ENCODE data around the gene PAK5. TPM values are rescaled to one million over a fixed set of nuclear protein-coding genes. Genes with fewer than 3 reads are reported as not detected.
"Not testable (repeated sequence)": the region's sequence is repeated elsewhere in the genome, so short reads cannot be mapped to it uniquely, and the experiment has no call there.

Gene PAK5
- total RNA-seq, 2 donors from 2014 or later = not detected

DNA sequence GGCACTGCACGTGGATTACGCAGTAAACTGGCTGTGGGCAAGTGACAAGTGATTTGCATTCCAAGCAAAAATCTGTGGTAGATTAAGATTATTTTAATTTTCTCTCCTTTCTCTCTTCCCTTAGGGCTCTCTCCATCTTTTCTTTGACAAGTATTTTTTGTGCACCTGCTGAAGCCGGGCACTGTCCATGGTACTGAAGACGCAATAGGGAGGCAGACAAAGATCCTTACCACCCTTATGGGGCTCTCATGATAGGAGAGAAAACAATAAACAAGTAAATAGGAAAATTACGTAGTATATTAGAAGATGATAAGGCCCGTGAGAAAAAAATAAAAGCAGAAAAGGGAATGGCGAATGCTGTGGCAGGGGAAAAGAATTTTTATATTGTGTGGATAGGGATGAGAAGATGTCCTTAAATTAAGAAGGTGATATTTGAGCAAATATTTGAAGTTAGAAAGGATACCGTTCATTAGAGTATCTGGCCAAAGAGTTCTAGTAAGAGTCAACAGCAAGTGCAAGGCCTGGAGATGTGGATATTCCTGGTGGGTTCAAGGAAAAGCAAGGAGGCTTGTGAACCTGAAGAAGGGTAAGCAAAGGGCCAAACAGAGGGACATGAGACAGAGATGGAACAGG lies 178.5 kb downstream of the PAK5 start:
- peaks cover 16% of the 10 kb centered on the region in 2 donors for H3K9me3 Mint-ChIP-seq
- no peak overlapping the region for H3K27ac Mint-ChIP-seq
- DNase-seq (ENCODE audit: low spot score in 2 of 2) (no peak), ATAC-seq (no peak)
- H3K36me3 Mint-ChIP-seq = no peaks in the 10 kb centered on the region

GRCh38 chr20:9647741-9648140 lies 191.1 kb downstream of the PAK5 start:
- ATAC-seq = no peak
- H3K27ac Mint-ChIP-seq = no peak overlapping the region
- no peaks in the 10 kb centered on the region for H3K36me3 Mint-ChIP-seq
- no peak for DNase-seq (ENCODE audit: low spot score in 2 of 2)
- no peaks in the 10 kb centered on the region for H3K9me3 Mint-ChIP-seq

- DNase-seq (ENCODE audit: low spot score in 2 of 2) = no peak
- H3K36me3 Mint-ChIP-seq = no peaks in the 10 kb centered on the region
- H3K27ac Mint-ChIP-seq = no peak overlapping the region
- ATAC-seq = no peak
- H3K9me3 Mint-ChIP-seq = no peaks in the 10 kb centered on the region
Observed at GRCh38 chr20:9646375-9646774, 192.5 kb downstream of the PAK5 start.

DNA sequence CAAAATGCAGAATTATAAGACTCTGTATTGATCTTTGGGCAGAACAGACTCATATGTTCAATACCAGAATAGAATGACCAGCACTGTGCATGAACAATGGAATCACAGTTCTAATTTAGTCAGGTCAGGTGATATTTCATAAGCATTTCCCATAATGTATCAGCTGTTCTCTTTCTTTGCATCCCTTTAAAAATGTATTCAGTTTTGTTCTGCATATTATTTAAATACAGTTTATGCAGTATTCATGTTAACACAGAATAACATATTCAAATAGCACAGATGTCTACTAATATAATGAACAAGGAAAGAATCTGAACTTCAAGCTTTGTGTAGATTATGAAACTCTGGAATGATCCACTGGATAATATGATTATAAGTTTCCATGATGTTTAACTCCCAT lies 196.0 kb downstream of the PAK5 start:
- no peak for ATAC-seq
- no peaks in the 10 kb centered on the region for H3K36me3 Mint-ChIP-seq
- no peak overlapping the region for H3K27ac Mint-ChIP-seq

DNA sequence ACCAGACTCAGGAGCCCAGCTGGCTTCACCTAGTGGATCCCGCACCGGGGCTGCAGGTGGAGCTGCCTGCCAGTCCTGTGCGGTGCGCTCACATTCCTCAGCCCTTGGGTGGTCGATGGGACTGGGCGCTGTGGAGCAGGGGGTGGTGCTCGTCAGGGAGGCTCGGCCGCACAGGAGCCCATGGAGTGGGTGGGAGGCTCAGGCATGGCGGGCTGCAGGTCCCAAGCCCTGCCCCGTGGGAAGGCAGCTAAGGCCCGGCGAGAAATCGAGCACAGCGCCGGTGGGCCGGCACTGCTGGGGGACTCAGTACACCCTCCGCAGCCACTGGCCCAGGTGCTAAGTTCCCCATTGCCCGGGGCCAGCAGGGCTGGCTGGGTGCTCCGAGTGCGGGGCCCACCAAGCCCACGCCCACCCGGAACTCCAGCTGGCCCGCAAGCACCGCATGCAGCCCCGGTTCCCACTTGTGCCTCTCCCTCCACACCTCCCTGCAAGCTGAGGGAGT lies 197.3 kb downstream of the PAK5 start:
- H3K27ac Mint-ChIP-seq; DNase-seq (ENCODE audit: low spot score in 2 of 2); H3K9me3 Mint-ChIP-seq; H3K36me3 Mint-ChIP-seq; ATAC-seq: not testable (repeated sequence)

More for the DNA sequence above, 196.0 kb downstream of the PAK5 start:
- H3K9me3 Mint-ChIP-seq = peaks cover 4 to 6% of the 10 kb centered on the region in 2 donors
- DNase-seq (ENCODE audit: low spot score in 2 of 2) = no peak

DNA sequence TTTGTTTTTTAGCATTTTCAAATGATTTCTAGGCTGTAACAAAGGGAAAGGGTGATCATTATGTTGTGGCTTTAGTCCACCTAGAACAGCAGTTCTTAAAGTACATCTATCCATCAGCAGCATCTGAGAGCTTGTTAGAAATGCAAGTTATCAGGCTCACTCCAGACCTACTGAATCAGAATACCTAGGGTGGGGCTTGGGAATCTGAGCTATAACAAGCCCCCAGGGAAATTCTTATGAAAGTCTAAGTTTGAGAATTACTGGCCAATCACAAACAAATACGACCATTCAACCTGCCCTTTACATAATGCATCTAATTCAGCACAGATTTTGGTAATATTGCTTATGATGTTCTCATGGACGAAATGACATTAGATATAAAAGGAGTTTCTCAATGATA lies 201.0 kb downstream of the PAK5 start:
- ATAC-seq (no peak), DNase-seq (ENCODE audit: low spot score in 2 of 2) (no peak)
- Mint-ChIP-seq H3K9me3 (peaks cover 4 to 6% of the 10 kb centered on the region in 2 donors), H3K27ac (no peak overlapping the region), H3K36me3 (no peaks in the 10 kb centered on the region)

- Mint-ChIP-seq H3K36me3 (no peaks in the 10 kb centered on the region), H3K9me3 (peaks cover 4 to 9% of the 10 kb centered on the region in 2 donors), H3K27ac (no peak overlapping the region)
- DNase-seq (ENCODE audit: low spot score in 2 of 2) (no peak), ATAC-seq (no peak)
Observed at GRCh38 chr20:9635750-9636149, 203.1 kb downstream of the PAK5 start.

DNA sequence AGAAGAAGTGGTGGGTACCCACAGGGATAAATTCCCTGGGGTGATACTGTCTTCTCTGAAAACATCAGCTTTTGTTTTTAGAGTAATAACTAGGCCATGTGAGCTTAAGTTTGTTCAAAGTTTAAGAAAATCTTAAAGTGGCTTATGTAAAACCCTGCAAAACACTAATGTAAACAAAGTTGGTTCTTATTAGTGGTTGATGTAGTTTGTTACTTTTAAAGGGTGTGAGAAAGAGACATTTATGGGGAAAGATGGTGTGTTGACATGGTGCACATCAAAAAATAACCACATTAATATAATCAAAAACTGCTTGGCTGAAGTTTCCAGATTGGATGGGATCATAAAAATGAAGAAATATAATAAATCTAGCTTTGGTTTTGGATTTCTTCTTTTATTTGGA lies 204.5 kb downstream of the PAK5 start:
- DNase-seq (ENCODE audit: low spot score in 2 of 2) (no peak), ATAC-seq (no peak)
- H3K36me3 Mint-ChIP-seq = no peaks in the 10 kb centered on the region
- H3K27ac Mint-ChIP-seq = no peak overlapping the region
- H3K9me3 Mint-ChIP-seq = peaks cover 0 to 4% of the 10 kb centered on the region in 2 donors

GRCh38 chr20:9632991-9633390 lies 205.9 kb downstream of the PAK5 start:
- Mint-ChIP-seq H3K36me3 (no peaks in the 10 kb centered on the region), H3K9me3 (peaks cover 0 to 4% of the 10 kb centered on the region in 2 donors), H3K27ac (no peak overlapping the region)
- ATAC-seq (no peak), DNase-seq (ENCODE audit: low spot score in 2 of 2) (no peak)

GRCh38 chr20:9632265-9632664 lies 206.6 kb downstream of the PAK5 start:
- DNase-seq (ENCODE audit: low spot score in 2 of 2) (no peak), ATAC-seq (no peak)
- Mint-ChIP-seq H3K27ac (no peak overlapping the region), H3K36me3 (no peaks in the 10 kb centered on the region), H3K9me3 (peaks cover 0 to 4% of the 10 kb centered on the region in 2 donors)

DNA sequence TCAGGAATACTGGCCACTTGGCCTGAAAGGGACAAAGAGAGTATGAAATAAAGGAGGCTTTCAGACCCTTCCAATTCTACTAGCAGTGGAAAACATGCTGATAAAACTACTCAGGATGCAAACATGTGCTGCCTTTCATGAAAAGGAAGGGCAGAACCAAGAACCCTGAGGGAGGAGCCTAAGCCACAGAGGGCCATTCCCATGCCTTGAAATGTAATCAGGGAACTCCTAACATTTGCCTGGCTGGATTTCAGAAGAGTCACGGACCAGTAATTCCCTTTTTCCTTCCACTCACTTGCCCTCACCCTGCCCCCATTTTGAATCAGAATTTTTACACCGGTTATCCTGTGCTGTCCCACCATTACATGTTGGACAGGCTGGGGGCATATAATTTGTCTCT lies 208.3 kb downstream of the PAK5 start:
- no peak overlapping the region for H3K27ac Mint-ChIP-seq
- H3K9me3 Mint-ChIP-seq = peaks cover 0 to 6% of the 10 kb centered on the region in 2 donors
- ATAC-seq (no peak), DNase-seq (ENCODE audit: low spot score in 2 of 2) (no peak)
- H3K36me3 Mint-ChIP-seq = no peaks in the 10 kb centered on the region

GRCh38 chr20:9629831-9630230 lies 209.0 kb downstream of the PAK5 start:
- Mint-ChIP-seq H3K36me3 (no peaks in the 10 kb centered on the region), H3K27ac (no peak overlapping the region), H3K9me3 (peaks cover 4 to 8% of the 10 kb centered on the region in 2 donors)
- ATAC-seq (no peak), DNase-seq (ENCODE audit: low spot score in 2 of 2) (no peak)

DNA sequence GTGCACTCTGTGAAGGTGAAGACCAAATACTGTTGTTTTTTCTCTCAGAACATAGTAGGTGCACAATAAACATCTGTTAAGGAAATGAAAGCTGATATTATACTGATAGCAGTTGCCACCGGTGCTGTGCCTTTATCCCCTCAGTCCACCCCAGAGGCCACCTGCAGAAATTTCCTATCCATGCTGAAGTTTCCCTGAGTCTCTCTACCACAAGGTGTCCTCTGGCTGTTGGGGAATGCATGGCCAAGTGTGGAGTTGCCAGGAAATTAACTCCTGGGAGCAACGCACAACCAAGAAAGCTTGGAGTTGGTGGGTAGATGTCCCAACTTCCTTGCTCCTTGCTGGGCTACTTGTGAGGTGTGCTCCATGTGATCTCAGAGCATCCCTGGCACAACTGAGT lies 210.3 kb downstream of the PAK5 start:
- DNase-seq (ENCODE audit: low spot score in 2 of 2) = no peak
- Mint-ChIP-seq H3K9me3 (peaks cover 4 to 8% of the 10 kb centered on the region in 2 donors), H3K36me3 (no peaks in the 10 kb centered on the region), H3K27ac (no peak overlapping the region)
- ATAC-seq = no peak

DNA sequence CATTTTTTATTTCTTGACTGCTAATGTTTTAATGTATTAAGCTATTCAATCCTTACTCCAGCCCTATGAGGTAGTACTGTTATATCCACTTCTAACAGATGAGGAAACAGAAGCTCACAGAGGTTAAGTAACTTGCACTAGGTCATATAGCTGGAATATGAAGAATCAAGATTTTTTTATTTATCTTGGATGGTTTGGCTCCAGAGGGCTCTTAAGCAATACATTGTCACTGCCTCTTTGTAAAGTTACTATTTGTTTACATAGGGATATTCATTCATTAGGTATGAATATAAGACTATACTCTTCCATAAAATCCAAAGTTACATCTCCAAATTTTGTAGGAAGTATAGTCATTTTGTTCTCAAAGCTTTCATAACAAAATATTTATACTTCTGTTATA lies 210.7 kb downstream of the PAK5 start:
- Mint-ChIP-seq H3K9me3 (peaks cover 4 to 9% of the 10 kb centered on the region in 2 donors), H3K27ac (no peak overlapping the region), H3K36me3 (no peaks in the 10 kb centered on the region)
- ATAC-seq (no peak), DNase-seq (ENCODE audit: low spot score in 2 of 2) (no peak)

DNA sequence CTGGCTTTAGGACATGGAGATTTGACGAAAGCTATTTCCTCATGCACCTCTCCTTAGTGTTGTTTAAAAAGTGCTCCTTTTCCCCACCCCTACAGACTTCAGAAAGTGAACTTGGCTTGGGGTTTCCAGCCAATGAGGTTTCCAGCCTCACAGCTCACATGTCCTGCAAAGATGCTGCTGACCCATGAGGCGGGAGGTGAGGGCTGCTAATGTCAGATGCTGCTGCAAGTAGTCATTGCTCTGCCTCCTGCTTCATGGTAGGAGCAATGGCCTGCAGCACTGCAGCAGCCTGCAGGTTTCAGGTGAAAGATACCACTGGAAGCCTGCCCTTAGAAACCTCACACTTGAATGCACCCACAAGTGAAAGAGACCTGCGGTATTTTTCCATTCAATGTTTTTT lies 211.7 kb downstream of the PAK5 start:
- Mint-ChIP-seq H3K9me3 (peaks cover 8 to 12% of the 10 kb centered on the region in 2 donors), H3K36me3 (no peaks in the 10 kb centered on the region), H3K27ac (no peak overlapping the region)
- ATAC-seq = no peak
- DNase-seq (ENCODE audit: low spot score in 2 of 2) = no peak

- Mint-ChIP-seq H3K27ac (no peak overlapping the region), H3K9me3 (peaks cover 8 to 12% of the 10 kb centered on the region in 2 donors), H3K36me3 (no peaks in the 10 kb centered on the region)
- no peak for DNase-seq (ENCODE audit: low spot score in 2 of 2)
- ATAC-seq = no peak
Observed at GRCh38 chr20:9626357-9626756, 212.5 kb downstream of the PAK5 start.

GRCh38 chr20:9617940-9618339 lies 220.9 kb downstream of the PAK5 start:
- ATAC-seq (no peak), DNase-seq (ENCODE audit: low spot score in 2 of 2) (no peak)
- H3K27ac Mint-ChIP-seq = no peak overlapping the region
- H3K9me3 Mint-ChIP-seq = peaks cover 1 to 2% of the 10 kb centered on the region in 2 donors
- no peaks in the 10 kb centered on the region for H3K36me3 Mint-ChIP-seq

GRCh38 chr20:9616833-9617461 lies 221.9 kb downstream of the PAK5 start:
- Mint-ChIP-seq H3K9me3 (no peaks in the 10 kb centered on the region), H3K27ac (no peak overlapping the region), H3K36me3 (no peaks in the 10 kb centered on the region)
- peak in 1 of 2 donors; percentile 23 for DNase-seq (ENCODE audit: low spot score in 2 of 2)
- peak; percentile 49 to 74 for ATAC-seq

Data from activated naive CD4-positive, alpha-beta T cell treated with anti-CD3 and anti-CD28 coated beads, Interleukin-2, amount 50 U/mL, for 72 hours (primary cell).